Fibroblast of the aortic adventitia (primary cell): ENCODE data around the gene NNT. TPM values are rescaled to one million over a fixed set of nuclear protein-coding genes. Genes with fewer than 3 reads are reported as not detected.
A peak's percentile ranks its signal among the peaks of the same experiment; 100 is the strongest.

ENCODE experiments used
- DNase-seq: peaks from one replicate; pipeline ENCODE4 v3.0.0-alpha.2; 2010; ENCODE audit warnings: low read depth
- H3K4me3 ChIP-seq: 2 replicates; pipeline ENCODE4 v1.5.1; 2011; ENCODE audit warnings: low read depth, mild to moderate bottlenecking, control low read depth, low read length, moderate library complexity
- CTCF ChIP-seq: IDR thresholded peaks from 2 replicates; pipeline ENCODE4 v1.5.1; 2011; ENCODE audit warnings: mild to moderate bottlenecking, low read length, control low read depth, inconsistent platforms; ENCODE audit not compliant: insufficient read depth
- total RNA-seq: library from RNA; depleted of rRNA; stranded (reverse); fragments of >200 nt; gene quantifications from 2 replicates; pipeline ENCODE4 v1.2.3, GENCODE V29; 2012; ENCODE audit warnings: low replicate concordance

Gene NNT
- total RNA-seq, 1 donor: 80.3 TPM

- DNase-seq: no peak
- no peak overlapping the region for H3K4me3 ChIP-seq
- no peak for TF ChIP-seq CTCF
Observed at GRCh38 chr5:43622074-43622473, 19.1 kb downstream of the NNT start.

GRCh38 chr5:43623048-43623680 lies 20.2 kb downstream of the NNT start:
- no peak overlapping the region for H3K4me3 ChIP-seq
- DNase-seq: no peak
- TF ChIP-seq CTCF: no peak

GRCh38 chr5:43627028-43627427 lies 24.0 kb downstream of the NNT start:
- peak; percentile 60 for DNase-seq
- peak; percentile 71 for TF ChIP-seq CTCF
- no peak overlapping the region for H3K4me3 ChIP-seq

GRCh38 chr5:43631182-43631910 lies 28.4 kb downstream of the NNT start:
- peak; percentile 63 for TF ChIP-seq CTCF
- DNase-seq: peak; percentile 86
- no peak overlapping the region for H3K4me3 ChIP-seq

- no peak overlapping the region for H3K4me3 ChIP-seq
- DNase-seq: no peak
- TF ChIP-seq CTCF: no peak
Observed at GRCh38 chr5:43634621-43635020, 31.6 kb downstream of the NNT start.

- no peak for DNase-seq
- TF ChIP-seq CTCF: no peak
- H3K4me3 ChIP-seq: no peak overlapping the region
Observed at GRCh38 chr5:43635374-43635773, 32.4 kb downstream of the NNT start.

GRCh38 chr5:43636076-43636475 lies 33.1 kb downstream of the NNT start:
- TF ChIP-seq CTCF: no peak
- peak; percentile 33 for DNase-seq
- no peak overlapping the region for H3K4me3 ChIP-seq
